Fibroblast of mammary gland (primary cell): Measurements from ENCODE around the gene LEMD2.

Source experiments
- DNase-seq: peaks from one replicate; pipeline ENCODE4 v3.0.0-alpha.2; 2010; ENCODE audit warnings: low read depth
- H3K4me3 ChIP-seq: 2 replicates; pipeline ENCODE4 v1.5.1; 2011; ENCODE audit warnings: low read depth, mild to moderate bottlenecking, low read length, moderate library complexity; ENCODE audit not compliant: control insufficient read depth
- TF ChIP-seq, protein P1 (sequence below): conservative IDR thresholded peaks from 2 replicates; pipeline ENCODE4 v1.5.1; 2011; ENCODE audit warnings: low read depth, low read length, inconsistent platforms; ENCODE audit not compliant: control insufficient read depth, insufficient read depth

The LEMD2 gene

GRCh38 chr6:33722103-33722623 is 66.8 kb downstream of the LEMD2 start:
- no peak for DNase-seq
- TF ChIP-seq, protein P1, sequence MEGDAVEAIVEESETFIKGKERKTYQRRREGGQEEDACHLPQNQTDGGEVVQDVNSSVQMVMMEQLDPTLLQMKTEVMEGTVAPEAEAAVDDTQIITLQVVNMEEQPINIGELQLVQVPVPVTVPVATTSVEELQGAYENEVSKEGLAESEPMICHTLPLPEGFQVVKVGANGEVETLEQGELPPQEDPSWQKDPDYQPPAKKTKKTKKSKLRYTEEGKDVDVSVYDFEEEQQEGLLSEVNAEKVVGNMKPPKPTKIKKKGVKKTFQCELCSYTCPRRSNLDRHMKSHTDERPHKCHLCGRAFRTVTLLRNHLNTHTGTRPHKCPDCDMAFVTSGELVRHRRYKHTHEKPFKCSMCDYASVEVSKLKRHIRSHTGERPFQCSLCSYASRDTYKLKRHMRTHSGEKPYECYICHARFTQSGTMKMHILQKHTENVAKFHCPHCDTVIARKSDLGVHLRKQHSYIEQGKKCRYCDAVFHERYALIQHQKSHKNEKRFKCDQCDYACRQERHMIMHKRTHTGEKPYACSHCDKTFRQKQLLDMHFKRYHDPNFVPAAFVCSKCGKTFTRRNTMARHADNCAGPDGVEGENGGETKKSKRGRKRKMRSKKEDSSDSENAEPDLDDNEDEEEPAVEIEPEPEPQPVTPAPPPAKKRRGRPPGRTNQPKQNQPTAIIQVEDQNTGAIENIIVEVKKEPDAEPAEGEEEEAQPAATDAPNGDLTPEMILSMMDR: no peak
- no peak overlapping the region for H3K4me3 ChIP-seq

GRCh38 chr6:33721508-33721907 is 67.4 kb downstream of the LEMD2 start:
- H3K4me3 ChIP-seq: no peak overlapping the region

More at GRCh38 chr6:33721508-33721907, 67.4 kb downstream of the LEMD2 start:
- DNase-seq: no peak
- TF ChIP-seq, protein P1: no peak
